ENCODE measurements around the gene CDKN2AIP. TPM values are rescaled to one million over a fixed set of nuclear protein-coding genes. Genes with fewer than 3 reads are reported as not detected.
A peak's percentile ranks its signal among the peaks of the same experiment; 100 is the strongest.

The CDKN2AIP gene
- total and polyA plus RNA-seq, 2 experiments from 2014 or later: 20.7 to 34.1 TPM

GRCh38 chr4:183398298-183399125 lies 45.9 kb upstream of the CDKN2AIP start:
- H3K4me3 ChIP-seq: peak overlapping the region; percentile 13
- H3K4me1 ChIP-seq (ENCODE audit: low read depth): peaks cover 3% of the 10 kb centered on the region
- no peak overlapping the region for H3K27ac ChIP-seq
- no peaks in the 10 kb centered on the region for H3K36me3 ChIP-seq
- H3K9me3 ChIP-seq (ENCODE audit: low read depth): no peaks in the 10 kb centered on the region
- peaks cover 30% of the 10 kb centered on the region for H3K27me3 ChIP-seq
- peak; percentile 81 to 84 for DNase-seq (ENCODE audit: low read depth in 1 of 2, low spot score in 1 of 2)
- TF ChIP-seq CTCF (IDR thresholded peaks at IDR 0.05; ENCODE audit: low read depth, low read length): peak; percentile 69

DNA sequence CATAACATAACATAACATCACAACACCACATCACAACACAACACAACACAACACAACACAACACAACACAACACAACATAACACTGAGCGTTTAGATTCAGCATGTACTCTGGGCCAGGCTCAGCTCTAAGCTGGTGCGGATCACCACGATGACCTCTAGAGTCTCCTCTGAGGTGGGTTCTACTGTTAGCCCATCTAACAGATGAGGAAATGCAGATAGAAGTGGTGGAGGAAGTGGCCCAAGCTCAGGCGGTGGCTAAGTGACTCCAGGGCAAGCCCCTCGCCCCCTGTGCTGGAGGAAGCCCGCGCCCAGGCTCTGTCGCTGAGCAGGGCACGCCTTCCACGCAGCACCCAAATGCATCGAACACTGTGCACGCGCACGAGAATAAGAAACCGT lies 45.3 kb upstream of the CDKN2AIP start:
- Histone ChIP-seq H3K27me3 (peaks cover 25% of the 10 kb centered on the region), H3K4me1 (ENCODE audit: low read depth) (peaks cover 3% of the 10 kb centered on the region), H3K9me3 (ENCODE audit: low read depth) (no peaks in the 10 kb centered on the region), H3K27ac (no peak overlapping the region), H3K36me3 (no peaks in the 10 kb centered on the region), H3K4me3 (no peak overlapping the region)
- DNase-seq (ENCODE audit: low read depth in 1 of 2, low spot score in 1 of 2): no peak
- no peak for TF ChIP-seq CTCF (IDR thresholded peaks at IDR 0.05; ENCODE audit: low read depth, low read length)

DNA sequence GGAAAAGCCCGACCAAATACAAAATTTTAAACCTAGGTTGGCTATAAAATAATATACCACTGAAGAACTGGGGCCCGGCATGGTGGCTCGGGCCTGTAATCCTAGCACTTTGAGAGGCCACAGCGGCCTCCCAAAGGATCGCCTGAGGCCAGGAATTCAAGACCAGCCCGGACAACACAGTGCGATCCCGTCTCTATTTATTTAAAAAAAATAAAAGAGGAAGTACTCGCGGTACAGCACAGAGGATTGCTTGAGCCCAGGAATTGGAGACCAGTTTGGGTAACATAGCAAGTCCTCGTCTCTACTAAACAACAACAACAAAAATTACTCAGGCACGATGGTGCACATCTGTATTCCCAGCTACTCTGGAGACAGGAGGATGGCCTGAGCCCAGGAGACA lies 44.8 kb upstream of the CDKN2AIP start:
- no peak overlapping the region for H3K4me3 ChIP-seq
- peaks cover 24% of the 10 kb centered on the region for H3K27me3 ChIP-seq
- no peak for TF ChIP-seq CTCF (IDR thresholded peaks at IDR 0.05; ENCODE audit: low read depth, low read length)
- no peaks in the 10 kb centered on the region for H3K36me3 ChIP-seq
- no peaks in the 10 kb centered on the region for H3K9me3 ChIP-seq (ENCODE audit: low read depth)
- H3K4me1 ChIP-seq (ENCODE audit: low read depth): peaks cover 3% of the 10 kb centered on the region
- no peak for DNase-seq (ENCODE audit: low read depth in 1 of 2, low spot score in 1 of 2)
- no peak overlapping the region for H3K27ac ChIP-seq

DNA sequence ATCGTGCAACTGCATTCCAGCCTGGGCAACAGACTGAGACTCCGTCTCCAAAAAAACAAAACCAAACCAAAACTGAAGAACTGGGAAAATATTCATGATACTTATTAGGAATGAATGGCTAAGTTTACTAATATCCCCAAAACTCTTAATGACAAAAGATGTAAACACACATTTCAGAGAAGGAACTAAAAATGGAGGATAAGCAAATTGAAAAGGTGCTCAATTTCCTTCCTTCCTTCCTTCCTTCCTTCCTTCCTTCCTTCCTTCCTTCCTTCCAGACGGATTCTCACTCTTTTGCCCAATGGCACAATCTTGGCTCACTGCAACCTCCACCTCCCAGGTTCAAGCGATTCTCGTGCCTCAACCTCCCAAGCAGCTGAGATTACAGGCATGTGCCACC lies 44.4 kb upstream of the CDKN2AIP start:
- no peak for TF ChIP-seq CTCF (IDR thresholded peaks at IDR 0.05; ENCODE audit: low read depth, low read length)
- DNase-seq (ENCODE audit: low read depth in 1 of 2, low spot score in 1 of 2): no peak
- no peak overlapping the region for H3K27ac ChIP-seq
- H3K4me3 ChIP-seq: no peak overlapping the region
- H3K36me3 ChIP-seq: no peaks in the 10 kb centered on the region
- no peaks in the 10 kb centered on the region for H3K9me3 ChIP-seq (ENCODE audit: low read depth)
- H3K4me1 ChIP-seq (ENCODE audit: low read depth): peaks cover 3% of the 10 kb centered on the region
- H3K27me3 ChIP-seq: peaks cover 24% of the 10 kb centered on the region

- Histone ChIP-seq H3K27ac (no peak overlapping the region), H3K9me3 (ENCODE audit: low read depth) (no peaks in the 10 kb centered on the region), H3K36me3 (no peaks in the 10 kb centered on the region), H3K27me3 (peaks cover 17% of the 10 kb centered on the region), H3K4me3 (no peak overlapping the region), H3K4me1 (ENCODE audit: low read depth) (peaks cover 3% of the 10 kb centered on the region)
- no peak for DNase-seq (ENCODE audit: low read depth in 1 of 2, low spot score in 1 of 2)
- TF ChIP-seq CTCF (IDR thresholded peaks at IDR 0.05; ENCODE audit: low read depth, low read length): no peak
These were observed 43.0 kb upstream of the CDKN2AIP start for GRCh38 chr4:183401473-183401872.
